Right lobe of liver (tissue), 6 donors: ENCODE measurements around the gene CCL2. TPM values are rescaled to one million over a fixed set of nuclear protein-coding genes. Genes with fewer than 3 reads are reported as not detected.
"Not testable (repeated sequence)": the region's sequence is repeated elsewhere in the genome, so short reads cannot be mapped to it uniquely, and the experiment has no call there.

ENCODE experiments used
- ATAC-seq, 4 donors: fragments of 200-7000 bp; cut with Tn5 transposase; one replicate each; pipeline ENCODE4 v1.9.1; 2020; ENCODE audit warnings: mild to moderate bottlenecking in 4 of 4, moderate library complexity in 4 of 4
- DNase-seq, 3 donors: peaks; one replicate each; pipeline ENCODE4 v3.0.0-alpha.2; 2020
- H3K27ac ChIP-seq, 3 donors: fragments of 200-600 bp; one replicate each; pipeline ENCODE4 v1.8.0; 2022
- H3K27me3 ChIP-seq, 2 donors: fragments of 200-600 bp; one replicate each; pipeline ENCODE4 v1.8.0; 2022
- H3K36me3 ChIP-seq, 4 donors: fragments of 200-600 bp; sonication (generic) in 1 of 4; one replicate each; pipeline versions ENCODE4 v1.5.1 to v1.8.0; 2017 to 2022; ENCODE audit warnings: control low read depth in 1 of 4
- H3K4me1 ChIP-seq, 4 donors: fragments of 200-600 bp; sonication (generic) in 1 of 4; one replicate each; pipeline versions ENCODE4 v1.5.1 to v1.8.0; 2017 to 2022; ENCODE audit warnings: control low read depth in 1 of 4
- H3K4me3 ChIP-seq, 3 donors: fragments of 200-600 bp; one replicate each; pipeline ENCODE4 v1.8.0; 2022
- H3K9me3 ChIP-seq, 4 donors: fragments of 200-600 bp; sonication (generic) in 1 of 4; one replicate each; pipeline versions ENCODE4 v1.5.1 to v1.8.0; 2017 to 2022; ENCODE audit warnings: control low read depth in 1 of 4
- CTCF ChIP-seq, 4 donors: fragments of 200-600 bp in 3 of 4; fragments of 450-650 bp in 1 of 4; IDR thresholded peaks; one replicate each; pipeline versions ENCODE4 v1.5.1 to v1.8.0; 2016 to 2022; ENCODE audit warnings: antibody characterized with exemption in 4 of 4, mild to moderate bottlenecking in 2 of 4
- POLR2A ChIP-seq: fragments of 450-650 bp; IDR thresholded peaks from one replicate; pipeline ENCODE4 v1.6.1; 2017; ENCODE audit warnings: antibody characterized with exemption, mild to moderate bottlenecking
- WGBS: methylation state at CpG from one replicate; pipeline ENCODE4 v1.1.6; 2018; ENCODE audit warnings: low coverage, low lambda C conversion rate; ENCODE audit not compliant: insufficient coverage; ENCODE audit errors: missing lambda C conversion rate; 5-methylcytosine and 5-hydroxymethylcytosine counted together
- intact Hi-C, 2 donors: fragments of 100-400 bp; cut with DNase I; formaldehyde crosslinking; loops; one replicate each; pipeline versions ENCODE4 v1.11.2 to v1.14.1; 2022
- total RNA-seq, 6 experiments: library from RNA; depleted of rRNA in 2 of 6; stranded (reverse); fragments of >200 nt in 2 of 6; fragmentation: NEBNext Ultra II Directional in 3 of 6; extraction: Animal tissue kit (Norgen Biotek cat#: 25700) in 3 of 6; gene quantifications; one replicate each; pipeline versions ENCODE4 v1.1.0 to v1.2.4, GENCODE V29; 2016 to 2023
- donor health status: DM: no; HTN: yes; CAD: no.
- donor health status: DM: no; HTN: no; CAD: no.
- donor health status: DM: no; HTN: no; CAD: no.
- donor health status: DM: no; HTN: yes; CAD: no.
- donor health status: DM: no; HTN: yes; CAD: no.

The CCL2 gene
- total RNA-seq, 6 experiments from 2014 or later, result 0.66 to 32.2 (median 3.8) TPM

DNA sequence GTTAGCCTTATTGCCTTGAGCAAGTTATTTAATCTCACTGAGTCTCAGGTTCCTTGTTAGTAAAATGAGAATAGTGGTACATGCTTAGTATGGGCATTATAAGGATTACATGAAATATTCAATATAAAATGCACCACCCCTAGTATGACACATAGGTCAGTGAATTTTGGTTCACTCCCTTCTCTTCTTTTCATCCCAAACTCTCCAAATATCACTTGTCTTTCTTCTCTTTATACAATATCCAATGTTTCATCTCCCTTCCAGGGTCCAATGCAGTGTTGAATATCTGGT, 28.4 kb upstream of the CCL2 start:
- H3K9me3 ChIP-seq, result no peaks in the 10 kb centered on the region
- DNase-seq (no peak), ATAC-seq (no peak)
- intact Hi-C loops, result no loop called here
- no peaks in the 10 kb centered on the region for H3K27me3 ChIP-seq
- TF ChIP-seq CTCF (IDR thresholded peaks at IDR 0.05) (no peak), POLR2A (no peak)
- H3K36me3 ChIP-seq, result no peaks in the 10 kb centered on the region
- H3K27ac ChIP-seq, result no peak overlapping the region
- H3K4me1 ChIP-seq, result no peaks in the 10 kb centered on the region
- no peak overlapping the region for H3K4me3 ChIP-seq

DNA sequence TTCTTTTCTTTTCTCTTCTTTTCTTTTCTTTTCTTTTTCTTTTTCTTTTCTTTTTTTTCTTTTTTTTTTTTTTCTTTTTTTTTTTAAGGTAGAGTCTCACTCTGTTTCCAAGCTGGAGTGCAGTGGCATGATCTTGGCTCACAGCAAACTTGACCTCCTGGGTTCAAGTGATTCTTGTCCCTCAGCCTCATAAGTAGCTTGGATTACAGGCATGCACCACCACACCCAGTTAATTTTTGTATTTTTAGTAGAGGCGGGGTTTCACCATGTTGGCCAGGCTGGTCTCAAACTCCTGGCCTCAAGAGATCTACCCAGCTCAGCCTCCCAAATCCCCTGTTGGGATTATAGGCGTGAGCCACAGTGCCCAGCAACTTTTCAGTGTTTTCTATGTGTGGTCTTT, 27.8 kb upstream of the CCL2 start:
- H3K27ac ChIP-seq, ATAC-seq: not testable (repeated sequence)
- 80% methylated on average over 2 of the region's 2 CpGs for WGBS

GRCh38 chr17:34227707-34228106, 27.4 kb upstream of the CCL2 start:
- no peak overlapping the region for H3K27ac ChIP-seq
- TF ChIP-seq CTCF (IDR thresholded peaks at IDR 0.05), result no peak
- no peaks in the 10 kb centered on the region for H3K27me3 ChIP-seq
- H3K9me3 ChIP-seq, result no peaks in the 10 kb centered on the region
- no peaks in the 10 kb centered on the region for H3K36me3 ChIP-seq
- H3K4me3 ChIP-seq, result no peak overlapping the region
- no peak for ATAC-seq
- intact Hi-C loops, result no loop called here
- H3K4me1 ChIP-seq, result no peaks in the 10 kb centered on the region
- no peak for DNase-seq
- 67% methylated on average over 3 of the region's 3 CpGs for WGBS

More for the DNA sequence above, 27.8 kb upstream of the CCL2 start:
- H3K4me3 ChIP-seq, H3K9me3 ChIP-seq, intact Hi-C loops, H3K36me3 ChIP-seq, H3K27me3 ChIP-seq, DNase-seq, H3K4me1 ChIP-seq: not testable (repeated sequence)

GRCh38 chr17:34228781-34229180, 26.3 kb upstream of the CCL2 start:
- ATAC-seq (no peak), DNase-seq (no peak)
- Histone ChIP-seq H3K27me3 (no peaks in the 10 kb centered on the region), H3K4me1 (no peaks in the 10 kb centered on the region), H3K36me3 (no peaks in the 10 kb centered on the region), H3K9me3 (no peaks in the 10 kb centered on the region), H3K27ac (no peak overlapping the region), H3K4me3 (no peak overlapping the region)
- intact Hi-C loops, result no loop called here
- 79% methylated on average over 3 of the region's 4 CpGs for WGBS
- TF ChIP-seq POLR2A, result no peak
- no peak for TF ChIP-seq CTCF (IDR thresholded peaks at IDR 0.05)

- TF ChIP-seq CTCF (IDR thresholded peaks at IDR 0.05), result no peak
- no peak for TF ChIP-seq POLR2A
These were observed 24.7 kb upstream of the CCL2 start for GRCh38 chr17:34230342-34230741.

More at GRCh38 chr17:34230342-34230741, 24.7 kb upstream of the CCL2 start:
- intact Hi-C loops, result no loop called here
- WGBS, result 17% methylated on average over 1 of the region's 1 CpG
- no peak for DNase-seq
- H3K9me3 ChIP-seq, result no peaks in the 10 kb centered on the region
- no peak overlapping the region for H3K27ac ChIP-seq
- no peaks in the 10 kb centered on the region for H3K27me3 ChIP-seq
- H3K4me1 ChIP-seq, result peaks cover 0 to 7% (median 6%) of the 10 kb centered on the region in 4 donors
- no peak overlapping the region for H3K4me3 ChIP-seq
- no peak for ATAC-seq
- H3K36me3 ChIP-seq, result no peaks in the 10 kb centered on the region
